ENCODE data around the gene PIEZO2.

The PIEZO2 gene

GRCh38 chr18:11112286-11112685 lies 37.1 kb downstream of the PIEZO2 start:
- no peak for DNase-seq

GRCh38 chr18:11110509-11110908 lies 38.9 kb downstream of the PIEZO2 start:
- DNase-seq: no peak

- no peak for DNase-seq
Observed at GRCh38 chr18:11108947-11109346, 40.4 kb downstream of the PIEZO2 start.

- no peak for DNase-seq
Observed at GRCh38 chr18:11106894-11107293, 42.5 kb downstream of the PIEZO2 start.

GRCh38 chr18:11105463-11105862 lies 43.9 kb downstream of the PIEZO2 start:
- no peak for DNase-seq

GRCh38 chr18:11104307-11104706 lies 45.1 kb downstream of the PIEZO2 start:
- no peak for DNase-seq

GRCh38 chr18:11096839-11097750 lies 52.3 kb downstream of the PIEZO2 start:
- DNase-seq: no peak

- DNase-seq: no peak
Observed at GRCh38 chr18:11096411-11096810, 53.0 kb downstream of the PIEZO2 start.

- DNase-seq: no peak
Observed at GRCh38 chr18:11095674-11096293, 53.6 kb downstream of the PIEZO2 start.

- DNase-seq: no peak
Observed at GRCh38 chr18:11095211-11095610, 54.2 kb downstream of the PIEZO2 start.

- no peak for DNase-seq
Observed at GRCh38 chr18:11091746-11092145, 57.6 kb downstream of the PIEZO2 start.

- DNase-seq: peak; percentile 5
Observed at GRCh38 chr18:11089931-11090715, 59.2 kb downstream of the PIEZO2 start.

GRCh38 chr18:11081009-11081532 lies 68.3 kb downstream of the PIEZO2 start:
- DNase-seq: no peak

- DNase-seq: no peak
Observed at GRCh38 chr18:11078491-11078890, 70.9 kb downstream of the PIEZO2 start.

- DNase-seq: no peak
Observed at GRCh38 chr18:11077548-11078187, 71.7 kb downstream of the PIEZO2 start.

GRCh38 chr18:11074889-11075288 lies 74.5 kb downstream of the PIEZO2 start:
- DNase-seq: no peak

- DNase-seq: no peak
Observed at GRCh38 chr18:11073971-11074370, 75.4 kb downstream of the PIEZO2 start.

- no peak for DNase-seq
Observed at GRCh38 chr18:11072632-11073031, 76.7 kb downstream of the PIEZO2 start.

- no peak for DNase-seq
Observed at GRCh38 chr18:11071300-11071699, 78.1 kb downstream of the PIEZO2 start.

- no peak for DNase-seq
Observed at GRCh38 chr18:11070593-11070992, 78.8 kb downstream of the PIEZO2 start.

- DNase-seq: no peak
Observed at GRCh38 chr18:11066038-11066437, 83.3 kb downstream of the PIEZO2 start.

GRCh38 chr18:11064727-11065460 lies 84.5 kb downstream of the PIEZO2 start:
- DNase-seq: no peak
